SK-MEL-5 (cell line): ENCODE results near the gene PSMD2. TPM values are rescaled to one million over a fixed set of nuclear protein-coding genes. Genes with fewer than 3 reads are reported as not detected.

ENCODE experiments used
- small RNA-seq, 2 experiments: library from RNA; depleted of rRNA; stranded (forward); fragments of <200 nt; gene quantifications; one replicate each; pipeline ENCODE3, GENCODE V24; 2014
- total RNA-seq: library from RNA; depleted of rRNA; stranded (reverse); fragments of >200 nt; shearing (Covaris generic); gene quantifications from 2 replicates; pipeline ENCODE4 v1.2.3, GENCODE V29; 2014; rRNA removed

Gene PSMD2
- total RNA-seq, 1 experiment from 2014 or later, result 430 TPM

Small RNA genes lying within 50 kb of the gene (small RNA-seq; reads per million reads assigned to genes)
- gene SNORD66, result 29.4 to 600 reads per million in 2 experiments

Other genes starting within 250 kb of the PSMD2 start
- not detected in 2 replicates for gene HTR3C, start 246.2 kb upstream of the PSMD2 start, total RNA-seq
- gene HTR3E, start 202.2 kb upstream of the PSMD2 start, total RNA-seq, result not detected in 2 replicates
- 62.6 and 66.4 TPM in 2 replicates for gene EIF2B5, start 163.9 kb upstream of the PSMD2 start, total RNA-seq
- 29.1 and 32.0 TPM in 2 replicates for gene DVL3, start 143.9 kb upstream of the PSMD2 start, total RNA-seq
- gene AP2M1, start 124.4 kb upstream of the PSMD2 start, total RNA-seq, result 353 and 355 TPM in 2 replicates
- 24.7 and 32.2 TPM in 2 replicates for gene ABCF3, start 113.0 kb upstream of the PSMD2 start, total RNA-seq
- gene VWA5B2, start 69.7 kb upstream of the PSMD2 start, total RNA-seq, result not detected in 2 replicates
- 96.6 and 100 TPM in 2 replicates for gene ALG3, start 50.3 kb upstream of the PSMD2 start, total RNA-seq
- 16.0 and 16.5 TPM in 2 replicates for gene EEF1AKMT4, start 49.6 kb upstream of the PSMD2 start, total RNA-seq
- 0.35 and 0.77 TPM in 2 replicates for gene CAMK2N2, start 37.7 kb upstream of the PSMD2 start, total RNA-seq
- not detected in 2 replicates for gene ECE2, start 23.2 kb upstream of the PSMD2 start, total RNA-seq
- 211 and 237 TPM in 2 replicates for gene EIF4G1, start 15.4 kb downstream of the PSMD2 start, total RNA-seq
- gene FAM131A, start 38.4 kb downstream of the PSMD2 start, total RNA-seq, result 17.7 and 19.5 TPM in 2 replicates
- 5.7 and 5.9 TPM in 2 replicates for gene CLCN2, start 62.4 kb downstream of the PSMD2 start, total RNA-seq
- gene POLR2H, start 62.5 kb downstream of the PSMD2 start, total RNA-seq, result 131 and 144 TPM in 2 replicates
- gene THPO, start 79.0 kb downstream of the PSMD2 start, total RNA-seq, result 1.1 TPM in 1 of 2 replicates, not detected in the other
- 2.8 and 2.9 TPM in 2 replicates for gene CHRD, start 80.8 kb downstream of the PSMD2 start, total RNA-seq